HG02943 (cell line): Measurements from ENCODE around the gene TEDC1.
"Not testable (repeated sequence)": the region's sequence is repeated elsewhere in the genome, so short reads cannot be mapped to it uniquely, and the experiment has no call there.

Source experiments
- ATAC-seq: cut with Tn5 transposase; IDR thresholded peaks from one replicate; pipeline ENCODE4 v1.9.1; 2021; ENCODE audit warnings: mild to moderate bottlenecking, low read depth, moderate library complexity; ENCODE audit not compliant: unreplicated experiment

TEDC1 gene

GRCh38 chr14:105534586-105534985 is 43.5 kb downstream of the TEDC1 start:
- no peak for ATAC-seq

GRCh38 chr14:105536051-105536450 is 45.0 kb downstream of the TEDC1 start:
- no peak for ATAC-seq

- ATAC-seq = no peak
Observed at GRCh38 chr14:105536691-105537579, 45.9 kb downstream of the TEDC1 start.

- ATAC-seq = no peak
Observed at GRCh38 chr14:105537580-105538474, 46.8 kb downstream of the TEDC1 start.

GRCh38 chr14:105538481-105539049 is 47.5 kb downstream of the TEDC1 start:
- no peak for ATAC-seq

- ATAC-seq = no peak
Observed at GRCh38 chr14:105540811-105541210, 49.8 kb downstream of the TEDC1 start.

- ATAC-seq = no peak
Observed at GRCh38 chr14:105541218-105541875, 50.3 kb downstream of the TEDC1 start.

GRCh38 chr14:105545676-105546075 is 54.6 kb downstream of the TEDC1 start:
- not testable (repeated sequence) for ATAC-seq

- not testable (repeated sequence) for ATAC-seq
Observed at GRCh38 chr14:105546410-105546809, 55.4 kb downstream of the TEDC1 start.

- ATAC-seq = not testable (repeated sequence)
Observed at GRCh38 chr14:105547072-105547471, 56.0 kb downstream of the TEDC1 start.

- no peak for ATAC-seq
Observed at GRCh38 chr14:105547741-105548169, 56.7 kb downstream of the TEDC1 start.
